Activated CD8-positive, alpha-beta memory T cell treated with anti-CD3 and anti-CD28 coated beads, Interleukin-2, amount 50 U/mL, for 1 hour (primary cell): ENCODE results near the gene PRKAA2.

Source experiments
- DNase-seq: peaks from one replicate; pipeline ENCODE4 v3.0.0-alpha.2; 2020; ENCODE audit errors: extremely low read depth

The PRKAA2 gene

GRCh38 chr1:56713112-56713511 lies 68.0 kb downstream of the PRKAA2 start:
- no peak for DNase-seq

GRCh38 chr1:56715156-56715555 lies 70.0 kb downstream of the PRKAA2 start:
- DNase-seq = no peak

DNA sequence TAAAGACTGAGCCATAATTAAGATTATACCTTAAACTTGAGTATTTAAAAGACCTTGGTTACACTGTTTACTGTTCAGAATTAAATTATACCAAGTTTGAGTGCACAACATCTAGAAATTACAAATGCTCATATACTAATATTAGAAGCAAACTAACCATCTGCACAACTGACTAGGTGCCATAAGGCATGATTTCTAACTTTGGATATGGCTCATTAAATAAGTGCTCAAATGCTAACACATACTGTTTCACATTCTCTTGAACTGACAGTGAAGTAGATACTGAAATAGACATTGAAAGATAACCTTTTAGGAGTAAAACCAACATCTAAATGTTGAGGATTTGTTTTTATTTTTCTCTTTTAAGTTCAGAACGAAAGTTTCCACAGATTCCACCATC lies 74.1 kb downstream of the PRKAA2 start:
- DNase-seq = no peak

GRCh38 chr1:56726706-56727105 lies 81.6 kb downstream of the PRKAA2 start:
- no peak for DNase-seq

GRCh38 chr1:56728964-56729363 lies 83.8 kb downstream of the PRKAA2 start:
- DNase-seq = no peak

GRCh38 chr1:56745231-56745630 lies 100.1 kb downstream of the PRKAA2 start:
- DNase-seq = no peak

DNA sequence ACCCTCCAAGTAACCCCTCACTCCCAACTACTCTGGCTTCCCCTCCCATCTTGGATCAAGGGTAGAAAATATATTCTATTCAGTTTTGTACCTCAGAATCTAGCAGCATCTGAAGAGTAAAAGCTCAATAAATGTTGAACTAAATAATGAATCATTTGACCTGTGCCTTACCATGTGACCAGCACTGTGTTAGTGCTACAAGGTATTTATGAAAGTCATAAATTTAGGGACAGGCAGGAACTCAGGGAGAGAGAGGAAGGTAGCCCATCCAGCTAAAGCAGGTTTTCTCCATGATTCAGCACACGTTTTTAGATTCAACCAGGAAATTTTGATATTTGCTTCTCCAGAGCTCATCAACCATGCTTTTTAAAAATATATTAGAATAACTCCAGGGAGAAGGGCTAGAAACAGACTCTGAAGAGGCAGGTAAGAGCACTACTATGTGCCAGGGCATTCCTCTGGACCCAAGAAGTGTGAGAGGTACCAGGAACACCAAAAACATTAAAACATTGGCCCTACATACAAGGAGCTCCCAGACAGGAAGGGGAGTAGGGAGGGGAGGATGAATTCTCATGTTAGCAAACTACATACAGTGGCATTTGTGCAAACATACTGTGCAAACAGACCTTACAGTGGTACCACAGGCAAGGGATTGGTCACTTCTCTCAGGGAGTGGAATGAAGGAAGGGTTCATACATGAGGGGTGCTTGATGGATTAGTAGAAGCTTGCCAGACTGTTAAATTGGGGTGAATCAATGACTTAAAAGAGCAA lies 109.8 kb downstream of the PRKAA2 start:
- no peak for DNase-seq

DNA sequence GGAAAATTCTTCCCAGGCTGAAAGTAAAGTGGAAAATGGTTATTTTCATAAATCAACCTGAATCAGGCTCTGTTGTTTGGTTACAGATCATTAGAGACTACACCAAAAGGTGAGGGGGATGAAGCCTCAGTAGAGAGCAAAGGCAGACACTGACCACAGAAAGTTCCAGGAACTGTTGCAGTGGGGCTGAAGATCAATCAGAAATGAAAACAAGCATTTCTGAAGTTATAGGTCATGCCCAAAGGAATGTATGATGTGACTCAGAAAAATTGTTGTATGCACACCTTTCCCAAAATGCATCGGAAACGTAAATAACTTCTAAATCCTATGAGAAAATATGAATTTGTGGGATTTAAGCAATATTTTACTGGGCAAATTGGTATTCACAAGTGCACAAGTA lies 110.8 kb downstream of the PRKAA2 start:
- DNase-seq = no peak

DNA sequence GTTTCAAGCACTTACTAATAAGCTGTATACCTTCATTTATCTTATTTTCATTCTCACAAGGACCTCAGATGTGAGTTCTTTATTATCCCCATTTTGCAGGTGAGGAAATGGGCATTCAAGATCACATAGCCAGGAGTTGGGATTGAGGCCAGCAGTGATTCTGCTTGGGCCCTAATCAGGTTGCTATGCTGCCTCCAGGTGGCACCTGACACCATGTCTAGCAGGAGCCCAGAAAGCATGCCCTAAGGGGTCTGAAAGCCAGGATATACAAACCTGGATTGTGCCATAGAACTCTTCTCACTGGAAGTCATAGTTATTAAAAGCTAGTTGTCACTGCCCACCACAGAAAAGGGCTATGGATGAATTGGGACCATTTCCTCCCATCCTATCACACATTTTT lies 113.0 kb downstream of the PRKAA2 start:
- DNase-seq = no peak

- no peak for DNase-seq
These were observed 113.7 kb downstream of the PRKAA2 start for GRCh38 chr1:56758794-56759193.
